ENCODE measurements around the gene CERS6. TPM values are rescaled to one million over a fixed set of nuclear protein-coding genes. Genes with fewer than 3 reads are reported as not detected.

The CERS6 gene
- total and polyA plus RNA-seq, 4 donors = 4.2 to 20.4 (median 10.1) TPM

- Histone ChIP-seq H3K27me3 (ENCODE audit: control insufficient read depth in 4 of 4, insufficient read depth in 4 of 4, low read length in 3 of 4) (no peaks in the 10 kb centered on the region), H3K4me1 (ENCODE audit: control insufficient read depth in 4 of 4, insufficient read depth in 4 of 4, low read length in 3 of 4) (no peaks in the 10 kb centered on the region), H3K9me3 (ENCODE audit: control insufficient read depth in 4 of 4, low read length in 3 of 4) (no peaks in the 10 kb centered on the region), H3K9ac (ENCODE audit: low read depth in 1 of 2, low read length in 2 of 2) (no peak overlapping the region), H3K27ac (ENCODE audit: low read depth in 1 of 2, low read length in 2 of 2) (no peak overlapping the region), H3K36me3 (ENCODE audit: control insufficient read depth in 4 of 4, insufficient read depth in 3 of 4, low read depth in 1 of 4, low read length in 3 of 4) (peaks cover 0 to 1% (median 0%) of the 10 kb centered on the region in 4 donors), H3K4me3 (ENCODE audit: low read depth in 1 of 3, low read length in 3 of 3) (no peak overlapping the region)
- 80% methylated on average over 1 of the region's 1 CpG for WGBS
- no peak for DNase-seq (ENCODE audit: low spot score)
- TF ChIP-seq NR2F2 (IDR thresholded peaks at IDR 0.05) (no peak), GABPA (IDR thresholded peaks at IDR 0.05 in 1 of 2, conservative IDR thresholded peaks at IDR 0.05 in 1 of 2) (no peak), RXRA (IDR thresholded peaks at IDR 0.05) (no peak), JUND (IDR thresholded peaks at IDR 0.05) (no peak), TAF1 (conservative IDR thresholded peaks at IDR 0.05) (no peak), EGR1 (IDR thresholded peaks at IDR 0.05; ENCODE audit: low read depth in 2 of 2) (no peak), ATF3 (IDR thresholded peaks at IDR 0.05) (no peak), MAX (IDR thresholded peaks at IDR 0.05) (no peak), CTCF (IDR thresholded peaks at IDR 0.05; ENCODE audit: low read depth, low read length, missing input control) (no peak), YY1 (IDR thresholded peaks at IDR 0.05) (no peak), SP1 (IDR thresholded peaks at IDR 0.05) (no peak), HNF4G (IDR thresholded peaks at IDR 0.05) (no peak)
These were observed 138.7 kb downstream of the CERS6 start for GRCh38 chr2:168594778-168595177.

GRCh38 chr2:168596881-168597655 lies 141.0 kb downstream of the CERS6 start:
- Histone ChIP-seq H3K27me3 (ENCODE audit: control insufficient read depth in 4 of 4, insufficient read depth in 4 of 4, low read length in 3 of 4) (no peaks in the 10 kb centered on the region), H3K4me3 (ENCODE audit: low read depth in 1 of 3, low read length in 3 of 3) (no peak overlapping the region), H3K27ac (ENCODE audit: low read depth in 1 of 2, low read length in 2 of 2) (no peak overlapping the region), H3K9ac (ENCODE audit: low read depth in 1 of 2, low read length in 2 of 2) (no peak overlapping the region), H3K36me3 (ENCODE audit: control insufficient read depth in 4 of 4, insufficient read depth in 3 of 4, low read depth in 1 of 4, low read length in 3 of 4) (peaks cover 0 to 1% (median 0%) of the 10 kb centered on the region in 4 donors), H3K4me1 (ENCODE audit: control insufficient read depth in 4 of 4, insufficient read depth in 4 of 4, low read length in 3 of 4) (no peaks in the 10 kb centered on the region), H3K9me3 (ENCODE audit: control insufficient read depth in 4 of 4, low read length in 3 of 4) (no peaks in the 10 kb centered on the region)
- 96% methylated on average over 6 of the region's 6 CpGs for WGBS
- no peak for TF ChIP-seq ATF3 (IDR thresholded peaks at IDR 0.05)
- no peak for TF ChIP-seq MAX (IDR thresholded peaks at IDR 0.05)
- no peak for TF ChIP-seq CTCF (IDR thresholded peaks at IDR 0.05; ENCODE audit: low read depth, low read length, missing input control)
- TF ChIP-seq HNF4G (IDR thresholded peaks at IDR 0.05) = no peak
- TF ChIP-seq ZBTB33 (IDR thresholded peaks at IDR 0.05) = no peak
- no peak for TF ChIP-seq FOXA1 (IDR thresholded peaks at IDR 0.05)
- TF ChIP-seq RAD21 (IDR thresholded peaks at IDR 0.05) = no peak
- DNase-seq (ENCODE audit: low spot score) = no peak

Measured in liver (tissue), 9 donors.